C4-2B (cell line): Measurements from ENCODE around the gene MCCD1.

Experiments
- CTCF ChIP-seq: fragments of 450-650 bp; conservative IDR thresholded peaks from 2 replicates; pipeline ENCODE4 v1.5.1; 2017; ENCODE audit warnings: mild to moderate bottlenecking
- ZFX ChIP-seq: fragments of 450-650 bp; IDR thresholded peaks from 2 replicates; pipeline ENCODE4 v1.6.1; 2017

GRCh38 chr6:31485055-31485454, 43.7 kb upstream of the MCCD1 start:
- TF ChIP-seq CTCF = no peak
- TF ChIP-seq ZFX = no peak
